SIG-M5 (cell line): ENCODE results near the gene TRAF3IP1.

Source experiments
- DNase-seq: peaks from one replicate; lab custom pipeline; 2025; lab: John Stamatoyannopoulos, UW

Gene TRAF3IP1

DNA sequence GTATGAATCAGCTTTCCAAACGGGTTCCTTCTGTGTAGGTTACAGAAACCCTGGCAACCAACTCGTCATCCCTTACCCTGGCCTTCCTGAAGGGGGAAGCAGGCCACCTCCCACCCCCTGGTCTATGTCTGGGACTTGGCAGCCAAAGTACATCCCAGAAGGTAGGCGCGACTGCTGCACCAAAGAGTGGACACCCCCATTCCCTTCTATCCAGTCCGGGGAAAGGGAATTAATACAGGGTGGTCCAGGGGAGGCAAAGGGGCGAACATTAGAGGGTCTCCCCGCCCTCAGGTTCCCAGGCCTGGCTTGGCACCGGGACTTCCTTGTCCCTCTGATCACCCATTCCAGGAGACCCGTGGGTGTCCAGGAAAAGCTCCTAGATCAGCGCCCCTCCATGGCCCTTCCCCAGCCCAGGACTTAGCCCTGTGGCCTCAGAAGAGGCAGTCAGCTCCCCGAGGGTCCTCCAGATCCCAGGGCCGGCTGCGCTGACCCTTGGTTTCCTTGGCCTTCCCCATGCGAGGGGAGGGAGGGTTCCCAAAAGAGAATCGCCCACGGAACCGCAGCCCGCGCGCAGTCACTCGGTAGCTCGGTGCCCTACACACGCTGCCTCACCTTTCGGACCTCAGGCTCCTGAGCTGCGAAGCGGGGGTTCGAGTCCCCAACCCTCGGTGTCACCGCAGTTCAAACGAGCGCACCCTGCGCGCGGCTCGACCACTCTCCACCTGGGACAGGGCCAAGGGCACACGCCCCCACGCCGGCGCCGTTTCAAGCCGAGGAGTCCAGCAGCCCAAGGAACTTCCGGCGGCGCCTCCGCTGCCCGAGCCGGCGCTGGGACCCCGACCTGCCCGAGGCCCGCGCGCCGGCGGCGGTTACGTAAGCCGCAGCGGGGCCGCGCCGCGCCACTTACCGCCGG is 32.3 kb upstream of the TRAF3IP1 start, which contains the start of gene PER2:
Gene PER2, minus strand, starts transcription at position 874 of the 913 bp plus-strand sequence. CDS start 10,674 bp downstream, outside the sequence.
- DNase-seq: peak; percentile 63

- DNase-seq: peak; percentile 94
These were observed 31.4 kb upstream of the TRAF3IP1 start for GRCh38 chr2:238288650-238289573.

GRCh38 chr2:238289574-238289973 is 30.7 kb upstream of the TRAF3IP1 start:
- no peak for DNase-seq

DNA sequence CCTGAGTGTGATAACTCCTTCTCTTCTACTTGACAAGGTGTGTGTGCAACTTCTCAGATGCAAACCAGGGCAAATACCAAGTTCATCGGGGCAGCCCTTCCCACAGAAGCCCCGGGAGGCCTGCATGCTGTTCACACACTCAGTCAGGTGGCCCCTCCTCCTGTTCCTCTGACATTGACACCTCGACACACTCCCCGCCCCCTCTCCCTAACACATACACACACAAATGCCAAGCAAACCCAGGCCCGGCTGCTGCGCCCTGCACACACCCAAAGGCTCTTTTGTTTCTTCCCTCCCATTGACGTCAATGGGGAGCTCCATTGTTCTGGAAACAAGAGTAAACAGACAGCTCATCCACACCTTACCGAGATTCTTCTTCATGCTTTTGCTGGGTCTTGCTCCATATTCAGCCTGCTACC is 30.2 kb upstream of the TRAF3IP1 start:
- no peak for DNase-seq

DNA sequence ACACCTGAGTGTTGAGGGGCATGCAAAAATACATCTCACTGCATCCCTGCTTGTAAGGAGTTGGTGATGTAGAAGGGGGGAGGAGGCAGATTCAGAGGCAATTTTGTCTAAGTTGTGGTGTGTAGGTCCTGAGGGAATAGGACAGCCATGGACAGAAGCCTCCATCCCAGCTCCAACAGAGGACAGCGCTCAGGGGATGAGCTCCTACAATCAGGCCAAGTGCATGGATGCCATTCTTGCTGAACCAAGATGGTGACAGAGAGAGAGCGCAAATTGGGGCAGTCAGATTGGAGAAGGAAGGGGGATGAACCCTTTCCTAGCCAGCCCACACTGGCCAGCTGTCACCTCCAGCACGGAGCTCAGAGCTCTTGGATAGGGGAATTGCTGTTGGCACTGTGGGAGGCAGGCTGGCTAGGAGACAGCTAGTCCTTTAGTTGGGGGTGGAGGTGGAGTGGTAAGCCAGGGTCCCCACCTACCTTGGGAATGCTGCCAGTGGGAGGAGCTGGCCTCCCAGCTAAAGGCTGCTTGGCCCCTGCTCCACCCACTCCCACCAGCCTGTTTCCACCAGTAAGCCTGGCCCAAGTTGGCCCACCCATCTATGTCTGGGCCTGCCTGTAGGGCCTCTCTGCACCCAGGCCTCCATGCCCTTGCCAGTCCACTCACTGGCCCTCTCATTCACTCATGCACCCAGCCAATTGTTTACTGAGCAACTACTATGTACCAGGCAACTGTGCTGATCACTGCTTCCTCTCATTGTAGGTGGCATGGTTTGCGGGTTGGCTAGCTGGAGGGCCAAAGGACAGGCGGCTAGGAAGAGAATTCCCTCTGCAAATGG is 29.4 kb upstream of the TRAF3IP1 start:
- no peak for DNase-seq

GRCh38 chr2:238291550-238292281 is 28.6 kb upstream of the TRAF3IP1 start:
- DNase-seq: no peak

DNA sequence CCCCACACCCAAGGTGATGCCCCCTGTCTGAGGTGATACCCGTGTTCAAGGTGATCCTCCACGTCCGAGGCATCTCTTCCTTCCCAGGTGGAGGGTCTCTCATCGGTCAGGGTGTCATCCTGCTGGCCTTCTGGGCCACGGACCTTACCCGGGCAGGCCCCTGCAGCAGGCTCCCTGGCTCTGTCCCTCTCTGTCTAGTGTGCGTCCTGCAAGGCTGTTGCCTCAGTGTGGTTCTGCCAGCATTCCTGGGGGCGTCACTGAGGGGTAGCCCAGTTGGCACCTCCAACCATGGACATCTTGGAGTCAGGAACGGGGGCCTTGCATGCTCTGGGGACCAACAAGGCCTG is 26.3 kb upstream of the TRAF3IP1 start:
- no peak for DNase-seq

GRCh38 chr2:238294393-238295143 is 25.8 kb upstream of the TRAF3IP1 start:
- no peak for DNase-seq

DNA sequence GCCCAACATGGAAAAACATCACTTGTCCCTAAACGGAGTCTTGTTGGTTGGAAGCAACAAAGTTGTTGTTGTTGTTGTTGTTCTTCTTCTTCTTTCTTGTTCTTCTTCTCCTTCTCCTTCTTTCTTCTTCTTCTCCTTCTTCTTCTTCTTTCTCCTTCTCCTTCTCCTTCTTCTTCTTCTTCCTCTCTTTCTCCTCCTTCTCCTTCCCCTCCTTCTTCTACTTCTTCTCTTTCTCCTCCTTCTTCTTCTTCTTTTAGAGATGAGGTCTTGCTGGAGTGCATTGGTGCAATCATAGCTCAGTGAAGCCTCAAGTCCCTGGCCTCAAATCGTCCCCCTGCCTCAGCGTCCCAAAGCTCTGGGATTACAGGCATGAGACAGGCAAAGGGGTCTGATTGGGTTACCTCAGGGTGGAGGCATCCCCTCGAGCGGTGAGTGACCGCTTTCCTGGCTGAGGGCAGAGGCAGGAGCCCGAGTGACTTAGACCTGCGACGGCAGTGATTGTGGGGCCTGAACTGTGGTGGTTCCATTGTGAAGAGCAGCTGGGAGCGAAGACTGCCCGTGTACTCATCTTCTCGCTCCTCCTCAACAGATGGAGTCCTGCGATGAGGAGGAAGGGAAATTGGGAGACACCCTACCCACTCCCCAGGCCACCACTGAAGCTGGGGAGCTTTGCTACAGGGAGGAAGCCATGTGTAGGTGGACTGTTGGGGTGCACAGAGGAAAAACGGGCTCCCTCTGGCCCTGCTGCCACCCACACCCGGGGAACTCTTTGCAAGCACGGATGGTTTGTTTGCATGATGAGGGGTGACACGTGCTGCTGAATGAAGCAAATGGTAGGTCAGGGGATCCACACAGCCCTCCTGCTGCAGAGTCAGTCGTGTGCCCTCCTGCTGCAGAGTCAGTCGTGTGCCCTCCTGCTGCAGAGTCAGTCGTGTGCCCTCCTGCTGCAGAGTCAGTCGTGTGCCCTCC is 24.9 kb upstream of the TRAF3IP1 start:
- no peak for DNase-seq

DNA sequence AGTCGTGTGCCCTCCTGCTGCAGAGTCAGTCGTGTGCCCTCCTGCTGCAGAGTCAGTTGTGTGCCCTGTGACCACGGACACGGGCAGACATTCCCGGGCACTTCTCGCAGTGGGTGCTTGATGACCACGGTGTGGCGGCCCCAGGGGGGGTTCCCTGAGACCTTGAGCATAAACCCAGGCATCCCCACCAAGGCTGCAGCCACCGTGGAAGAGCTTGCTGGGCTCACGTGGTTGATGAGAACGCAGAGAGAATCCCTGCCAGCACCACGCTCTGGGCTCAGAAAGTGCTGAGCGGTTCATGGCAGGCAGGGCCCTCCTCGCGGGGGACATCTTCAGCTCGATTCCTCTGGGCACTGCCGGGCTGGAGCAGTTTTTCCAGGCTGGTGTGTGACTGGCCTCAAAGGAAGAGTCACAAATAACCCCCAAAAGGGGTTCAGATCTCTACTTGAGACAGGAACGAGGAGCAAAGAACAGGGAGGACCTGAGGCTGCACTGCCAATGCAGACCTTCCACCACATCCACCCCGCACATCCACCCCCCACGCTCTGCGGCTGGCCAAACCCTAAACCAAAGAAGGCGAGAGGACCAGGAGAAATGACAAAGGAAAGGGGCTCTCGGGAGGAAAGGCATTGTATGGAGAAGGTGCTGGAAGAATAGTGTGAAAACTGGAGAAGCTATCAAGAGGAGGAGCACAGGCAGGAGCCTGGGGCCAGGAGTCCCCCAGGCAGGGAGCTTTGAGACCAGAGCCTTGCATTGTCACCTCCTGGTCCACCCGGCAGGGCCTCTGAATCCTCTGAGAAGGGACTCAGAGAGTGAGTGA is 23.5 kb upstream of the TRAF3IP1 start:
- no peak for DNase-seq

DNA sequence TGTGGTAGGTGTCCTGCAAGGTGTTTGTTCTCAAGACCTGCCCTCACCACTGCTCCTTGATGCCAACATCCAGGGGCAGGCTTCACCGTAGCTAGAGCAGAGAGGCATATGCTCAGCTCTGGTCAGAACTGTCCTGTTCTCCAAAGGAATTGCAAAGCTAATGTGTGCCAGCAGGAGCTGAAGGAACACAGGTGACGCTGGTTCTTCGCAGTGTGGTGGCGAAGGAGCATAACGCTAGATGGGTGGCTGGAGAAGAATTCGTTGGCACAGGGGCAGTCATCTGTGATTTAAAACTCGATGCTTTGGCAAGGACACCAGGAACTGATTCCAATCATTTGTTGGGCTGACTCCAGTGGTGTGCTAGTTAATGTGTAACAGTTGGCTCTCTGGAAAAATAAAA is 20.5 kb upstream of the TRAF3IP1 start:
- no peak for DNase-seq

- DNase-seq: no peak
These were observed 18.2 kb upstream of the TRAF3IP1 start for GRCh38 chr2:238302087-238302486.

GRCh38 chr2:238302751-238303150 is 17.6 kb upstream of the TRAF3IP1 start:
- no peak for DNase-seq

- no peak for DNase-seq
These were observed 16.2 kb upstream of the TRAF3IP1 start for GRCh38 chr2:238304116-238304515.

DNA sequence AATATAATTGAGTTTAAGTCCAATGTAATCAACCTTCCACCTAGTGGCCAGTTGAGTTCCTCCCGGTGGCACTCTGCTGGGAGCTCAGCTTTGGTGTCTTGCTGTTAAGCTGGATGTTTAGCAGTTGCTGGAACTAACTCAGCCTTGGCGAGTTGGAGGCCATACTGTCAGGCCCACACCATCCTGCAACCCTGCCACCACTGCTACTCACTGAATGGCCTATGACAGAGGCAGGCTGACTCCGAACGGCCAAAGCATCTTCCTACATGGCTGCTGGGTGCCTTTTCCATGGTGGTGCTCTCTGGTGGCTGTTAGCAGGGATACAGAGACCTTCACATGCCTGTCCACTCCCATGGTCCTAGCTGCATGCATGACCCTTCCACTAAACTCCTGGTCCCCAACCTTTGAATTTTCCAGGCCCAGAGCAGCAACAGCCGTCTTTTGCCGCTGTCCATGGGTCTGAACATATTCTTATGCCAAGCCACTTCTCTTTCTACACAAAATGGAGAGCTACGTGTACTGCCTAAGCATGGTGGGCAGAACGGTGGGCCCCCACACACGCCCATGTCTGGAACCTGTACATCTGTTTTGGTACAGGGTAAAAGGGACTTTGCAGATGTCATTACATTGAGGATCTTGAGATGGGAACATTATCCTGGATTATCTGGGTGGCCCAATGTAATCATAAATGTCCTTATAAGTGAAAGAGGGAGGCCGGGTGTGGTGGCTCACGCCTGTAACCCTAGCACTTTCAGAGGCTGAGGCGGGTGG is 15.0 kb upstream of the TRAF3IP1 start:
- no peak for DNase-seq

DNA sequence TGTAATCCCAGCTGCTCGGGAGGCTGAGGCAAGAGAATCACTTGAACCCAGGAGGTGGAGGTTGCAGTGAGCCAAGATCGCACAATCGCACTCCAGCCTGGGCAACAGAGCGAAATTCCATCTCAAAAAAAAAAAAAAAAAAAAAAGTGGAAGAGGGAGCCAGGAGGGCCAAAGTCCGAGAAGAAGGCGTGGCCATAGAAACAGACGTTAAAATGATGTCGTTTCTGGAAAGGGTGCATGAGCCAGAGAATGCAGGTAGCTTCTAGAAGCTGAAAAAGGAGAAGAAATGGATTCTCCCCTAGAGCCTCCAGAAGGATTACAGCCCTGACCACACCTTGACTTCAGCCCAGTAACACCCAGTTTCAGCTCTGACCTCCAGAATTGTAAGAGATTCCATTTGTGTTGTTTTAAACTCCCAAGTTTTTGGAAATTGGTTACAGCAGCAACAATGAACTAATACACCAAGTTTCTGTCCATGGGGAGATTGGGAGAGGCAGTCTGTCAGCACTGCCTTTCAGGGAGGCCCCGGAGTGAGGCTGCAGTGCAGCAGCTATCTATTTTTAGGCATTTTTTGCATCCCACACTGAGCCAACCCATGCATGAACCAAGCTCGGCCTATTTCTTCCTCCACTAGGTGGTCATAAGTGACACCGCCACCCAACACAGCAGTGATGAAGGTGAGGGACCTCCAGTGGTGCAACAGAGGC is 14.2 kb upstream of the TRAF3IP1 start:
- no peak for DNase-seq

GRCh38 chr2:238306672-238306998 is 13.7 kb upstream of the TRAF3IP1 start:
- DNase-seq: no peak
